Activated T-cell treated with anti-CD3 and anti-CD28 coated beads, Interleukin-2, amount 50 U/mL, for 4 hours (primary cell): ENCODE results near the gene SNX33. TPM values are rescaled to one million over a fixed set of nuclear protein-coding genes. Genes with fewer than 3 reads are reported as not detected.
"Not testable (repeated sequence)": the region's sequence is repeated elsewhere in the genome, so short reads cannot be mapped to it uniquely, and the experiment has no call there.

Source experiments
- ATAC-seq, 2 donors: fragments of 200-7000 bp; cut with Tn5 transposase; one replicate each; pipeline ENCODE4 v1.10.0; 2021
- DNase-seq: peaks from one replicate; pipeline ENCODE4 v3.0.0-alpha.2; 2020
- H3K27me3 Mint-ChIP-seq: one replicate; pipeline ENCODE4 v1.8.0; 2021; ENCODE audit warnings: low read depth, mixed read lengths
- H3K36me3 Mint-ChIP-seq: one replicate; pipeline ENCODE4 v1.8.0; 2022; ENCODE audit warnings: mixed read lengths; ENCODE audit not compliant: insufficient read depth
- H3K4me1 Mint-ChIP-seq: one replicate; pipeline ENCODE4 v1.8.0; 2021; ENCODE audit warnings: low read depth, mixed read lengths
- H3K4me3 Mint-ChIP-seq: one replicate; pipeline ENCODE4 v1.8.0; 2021; ENCODE audit warnings: mild to moderate bottlenecking, moderate library complexity, mixed read lengths
- H3K9me3 Mint-ChIP-seq: one replicate; pipeline ENCODE4 v1.8.0; 2021; ENCODE audit warnings: mixed read lengths
- total RNA-seq, 3 donors: library from RNA; stranded (reverse); gene quantifications; one replicate each; pipeline ENCODE4 v1.2.1, GENCODE V29; 2021

SNX33 gene
- 1 to 10 TPM; 2.4 to 3.4 (median 2.5) TPM for total RNA-seq

GRCh38 chr15:75647370-75648155 is at the start of gene SNX33:
TSS of gene SNX33 (plus strand) at chr15:75647912. CDS start at chr15:75649103, 1,191 bp downstream.
- Mint-ChIP-seq H3K4me3 (peak within 1 kb of the TSS; percentile 86), H3K4me1 (peaks cover 35% of the 10 kb centered on the region), H3K9me3 (no peaks in the 10 kb centered on the region), H3K27me3 (peaks cover 4% of the 10 kb centered on the region), H3K36me3 (no peaks in the 10 kb centered on the region)
- ATAC-seq (peak; percentile 76), DNase-seq (peak; percentile 55)

GRCh38 chr15:75598361-75598760 is 49.4 kb upstream of the SNX33 start:
- H3K4me1 Mint-ChIP-seq: peaks cover 21% of the 10 kb centered on the region
- H3K9me3 Mint-ChIP-seq: no peaks in the 10 kb centered on the region
- ATAC-seq (no peak), DNase-seq (no peak)
- H3K4me3 Mint-ChIP-seq: no peak overlapping the region
- H3K27me3 Mint-ChIP-seq: no peaks in the 10 kb centered on the region
- peaks cover 34% of the 10 kb centered on the region for H3K36me3 Mint-ChIP-seq

GRCh38 chr15:75599401-75599800 is 48.3 kb upstream of the SNX33 start:
- ATAC-seq (no peak), DNase-seq (no peak)
- Mint-ChIP-seq H3K27me3 (no peaks in the 10 kb centered on the region), H3K9me3 (no peaks in the 10 kb centered on the region), H3K36me3 (peaks cover 34% of the 10 kb centered on the region), H3K4me3 (no peak overlapping the region), H3K4me1 (peaks cover 21% of the 10 kb centered on the region)

- ATAC-seq (no peak), DNase-seq (no peak)
- Mint-ChIP-seq H3K9me3 (no peaks in the 10 kb centered on the region), H3K27me3 (no peaks in the 10 kb centered on the region), H3K4me3 (peak overlapping the region; percentile 27), H3K36me3 (peaks cover 34% of the 10 kb centered on the region), H3K4me1 (peaks cover 44% of the 10 kb centered on the region)
Measured at GRCh38 chr15:75606026-75606425, 41.7 kb upstream of the SNX33 start.

- no peaks in the 10 kb centered on the region for H3K9me3 Mint-ChIP-seq
- H3K4me1 Mint-ChIP-seq: peaks cover 44% of the 10 kb centered on the region
- H3K36me3 Mint-ChIP-seq: peaks cover 37% of the 10 kb centered on the region
- peak overlapping the region; percentile 31 for H3K4me3 Mint-ChIP-seq
- DNase-seq: no peak
- ATAC-seq: peak; percentile 60 to 73
- no peaks in the 10 kb centered on the region for H3K27me3 Mint-ChIP-seq
Measured at GRCh38 chr15:75606711-75607699, 40.7 kb upstream of the SNX33 start.

GRCh38 chr15:75616766-75617165 is 30.9 kb upstream of the SNX33 start:
- DNase-seq (no peak), ATAC-seq (no peak)
- Mint-ChIP-seq H3K9me3 (no peaks in the 10 kb centered on the region), H3K4me1 (peaks cover 19% of the 10 kb centered on the region), H3K36me3 (peaks cover 30% of the 10 kb centered on the region), H3K27me3 (no peaks in the 10 kb centered on the region), H3K4me3 (no peak overlapping the region)

- DNase-seq: no peak
- Mint-ChIP-seq H3K4me3 (peak overlapping the region; percentile 43), H3K4me1 (peaks cover 32% of the 10 kb centered on the region), H3K27me3 (no peaks in the 10 kb centered on the region), H3K36me3 (peaks cover 17% of the 10 kb centered on the region), H3K9me3 (no peaks in the 10 kb centered on the region)
- no peak for ATAC-seq
Measured at GRCh38 chr15:75620058-75620820, 27.5 kb upstream of the SNX33 start.

- peaks cover 13% of the 10 kb centered on the region for H3K36me3 Mint-ChIP-seq
- H3K4me3 Mint-ChIP-seq: peak overlapping the region; percentile 67
- H3K9me3 Mint-ChIP-seq: no peaks in the 10 kb centered on the region
- no peak for ATAC-seq
- peak; percentile 20 for DNase-seq
- H3K27me3 Mint-ChIP-seq: no peaks in the 10 kb centered on the region
- H3K4me1 Mint-ChIP-seq: peaks cover 32% of the 10 kb centered on the region
Measured at GRCh38 chr15:75620841-75621391, 26.8 kb upstream of the SNX33 start.

GRCh38 chr15:75622505-75622904 is 25.2 kb upstream of the SNX33 start:
- Mint-ChIP-seq H3K9me3 (no peaks in the 10 kb centered on the region), H3K4me3 (peak overlapping the region; percentile 45), H3K4me1 (peaks cover 38% of the 10 kb centered on the region), H3K27me3 (no peaks in the 10 kb centered on the region), H3K36me3 (peaks cover 3% of the 10 kb centered on the region)
- DNase-seq (no peak), ATAC-seq (no peak)

GRCh38 chr15:75625542-75626347 is 22.0 kb upstream of the SNX33 start, which contains the start of gene SNUPN:
TSS of gene SNUPN (minus strand) at chr15:75625725. CDS start at chr15:75621051, 4,674 bp downstream.
- Mint-ChIP-seq H3K9me3 (no peaks in the 10 kb centered on the region), H3K4me1 (peaks cover 30% of the 10 kb centered on the region), H3K4me3 (peak within 1 kb of the TSS; percentile 88), H3K27me3 (no peaks in the 10 kb centered on the region), H3K36me3 (peaks cover 3% of the 10 kb centered on the region)
- ATAC-seq (peak; percentile 95 to 96), DNase-seq (peak; percentile 90)

- Mint-ChIP-seq H3K27me3 (no peaks in the 10 kb centered on the region), H3K4me3 (no peak overlapping the region), H3K36me3 (no peaks in the 10 kb centered on the region), H3K9me3 (no peaks in the 10 kb centered on the region), H3K4me1 (peaks cover 8% of the 10 kb centered on the region)
- ATAC-seq (no peak), DNase-seq (no peak)
Measured at GRCh38 chr15:75631935-75632334, 15.8 kb upstream of the SNX33 start.

GRCh38 chr15:75633922-75634321 is 13.8 kb upstream of the SNX33 start:
- not testable (repeated sequence) for DNase-seq, ATAC-seq, H3K36me3 Mint-ChIP-seq, H3K27me3 Mint-ChIP-seq, H3K9me3 Mint-ChIP-seq, H3K4me3 Mint-ChIP-seq
- peaks cover 22% of the 10 kb centered on the region for H3K4me1 Mint-ChIP-seq

- DNase-seq (no peak), ATAC-seq (no peak)
- H3K9me3 Mint-ChIP-seq: no peaks in the 10 kb centered on the region
- H3K4me1 Mint-ChIP-seq: peaks cover 25% of the 10 kb centered on the region
- H3K4me3 Mint-ChIP-seq: no peak overlapping the region
- H3K36me3 Mint-ChIP-seq: peaks cover 9% of the 10 kb centered on the region
- H3K27me3 Mint-ChIP-seq: no peaks in the 10 kb centered on the region
Measured at GRCh38 chr15:75636026-75636425, 11.7 kb upstream of the SNX33 start.
